SK-MEL-5 (cell line): Measurements from ENCODE around the gene DACH2. TPM values are rescaled to one million over a fixed set of nuclear protein-coding genes. Genes with fewer than 3 reads are reported as not detected.
"Not testable (repeated sequence)": the region's sequence is repeated elsewhere in the genome, so short reads cannot be mapped to it uniquely, and the experiment has no call there.

Source experiments
- DNase-seq: peaks from one replicate; pipeline ENCODE4 v3.0.0-alpha.2; 2016; ENCODE audit warnings: low read depth, low spot score
- in situ Hi-C: cut with HindIII; loops from 2 replicates; pipeline ENCODE4 v1.10.0; 2016; ENCODE audit warnings: low sequenced_read_pairs, high pct_unique_total_duplicates, low pct_unique_long_range_greater_than_20kb
- polyA plus RNA-seq, 2 experiments: library from polyadenylated mRNA; depleted of rRNA; stranded (reverse); fragments of >200 nt; gene quantifications; 2 replicates each; pipeline ENCODE4 v1.2.3, GENCODE V29; 2015
- total RNA-seq: library from RNA; depleted of rRNA; stranded (reverse); fragments of >200 nt; shearing (Covaris generic); gene quantifications from 2 replicates; pipeline ENCODE4 v1.2.3, GENCODE V29; 2014; rRNA removed

Gene DACH2
- total RNA-seq, result not detected in 2 replicates
- polyA plus RNA-seq (2015; cell fraction: cytosol; rRNA removed), result not detected in 2 replicates
- polyA plus RNA-seq (2015; cell fraction: nucleus; rRNA removed), result 0.06 TPM in 1 of 2 replicates, not detected in the other

GRCh38 chrX:86148024-86148511, at the start of gene DACH2:
Gene DACH2 (plus strand): TSS chrX:86148451.
- in situ Hi-C loops, result no loop called here
- peak; percentile 70 for DNase-seq

GRCh38 chrX:86102341-86102740, 45.9 kb upstream of the DACH2 start:
- DNase-seq, result no peak
- in situ Hi-C loops, result no loop called here

- in situ Hi-C loops, result no loop called here
Observed at GRCh38 chrX:86103061-86103460, 45.2 kb upstream of the DACH2 start.

GRCh38 chrX:86104526-86104925, 43.7 kb upstream of the DACH2 start:
- no peak for DNase-seq
- in situ Hi-C loops, result no loop called here

More at GRCh38 chrX:86103061-86103460, 45.2 kb upstream of the DACH2 start:
- DNase-seq, result no peak

- in situ Hi-C loops, result no loop called here
- no peak for DNase-seq
Observed at GRCh38 chrX:86121916-86122315, 26.3 kb upstream of the DACH2 start.

- in situ Hi-C loops, result no loop called here
- peak; percentile 30 for DNase-seq
Observed at GRCh38 chrX:86133761-86134160, 14.5 kb upstream of the DACH2 start.

GRCh38 chrX:86137071-86137470, 11.2 kb upstream of the DACH2 start:
- DNase-seq, result no peak
- in situ Hi-C loops, result no loop called here

GRCh38 chrX:86141786-86142185, 6.5 kb upstream of the DACH2 start:
- DNase-seq, result no peak
- in situ Hi-C loops, result no loop called here

- DNase-seq, result no peak
- in situ Hi-C loops, result no loop called here
Observed at GRCh38 chrX:86146102-86146501, 2.1 kb upstream of the DACH2 start.

GRCh38 chrX:86148594-86148993, 343 bp downstream of the DACH2 start:
- no peak for DNase-seq
- in situ Hi-C loops, result no loop called here

GRCh38 chrX:86149119-86149518, 868 bp downstream of the DACH2 start:
- in situ Hi-C loops, result no loop called here
- DNase-seq, result no peak

- no peak for DNase-seq
- in situ Hi-C loops, result no loop called here
Observed at GRCh38 chrX:86154553-86154952, 6.3 kb downstream of the DACH2 start.

- in situ Hi-C loops, result no loop called here
- DNase-seq, result peak; percentile 72
Observed at GRCh38 chrX:86171366-86171765, 23.1 kb downstream of the DACH2 start.

GRCh38 chrX:86178906-86179305, 30.7 kb downstream of the DACH2 start:
- no peak for DNase-seq
- in situ Hi-C loops, result no loop called here

GRCh38 chrX:86181325-86181724, 33.1 kb downstream of the DACH2 start:
- DNase-seq, in situ Hi-C loops: not testable (repeated sequence)

GRCh38 chrX:86192827-86193226, 44.6 kb downstream of the DACH2 start:
- in situ Hi-C loops, result no loop called here
- DNase-seq, result no peak

GRCh38 chrX:86194758-86195157, 46.5 kb downstream of the DACH2 start:
- in situ Hi-C loops, result no loop called here
- DNase-seq, result no peak

GRCh38 chrX:86195343-86195742, 47.1 kb downstream of the DACH2 start:
- in situ Hi-C loops, result no loop called here

GRCh38 chrX:86197815-86198214, 49.6 kb downstream of the DACH2 start:
- in situ Hi-C loops, result no loop called here
- DNase-seq, result no peak

More at GRCh38 chrX:86195343-86195742, 47.1 kb downstream of the DACH2 start:
- DNase-seq, result no peak

- in situ Hi-C loops, result no loop called here
- DNase-seq, result no peak
Observed at GRCh38 chrX:86210772-86211171, 62.5 kb downstream of the DACH2 start.
